Neural progenitor cell (in vitro differentiated cells): ENCODE results near the gene FARP1.

Experiments
- CTCF ChIP-seq: fragments of 200-600 bp; sonication (generic); IDR thresholded peaks from 2 replicates; pipeline ENCODE4 v1.5.1; 2017; ENCODE audit warnings: antibody characterized with exemption, mild to moderate bottlenecking
- EZH2 ChIP-seq: fragments of 200-600 bp; sonication (generic); IDR thresholded peaks from 2 replicates; pipeline ENCODE4 v1.6.1; 2017; ENCODE audit warnings: antibody characterized with exemption, mild to moderate bottlenecking, moderate library complexity

- TF ChIP-seq CTCF (peak; percentile 46), EZH2 (no peak)
These were observed 339.9 kb downstream of the FARP1 start for GRCh38 chr13:98482476-98483444.
